Neural cell (in vitro differentiated cells): ENCODE data around the gene ADAMTS10. TPM values are rescaled to one million over a fixed set of nuclear protein-coding genes. Genes with fewer than 3 reads are reported as not detected.
A peak's percentile ranks its signal among the peaks of the same experiment; 100 is the strongest.

Experiments
- H2AFZ ChIP-seq: fragments of 200-600, 300-800 bp; sonication (generic), shearing (Covaris generic); 2 replicates; pipeline ENCODE4 v1.6.0; 2014; ENCODE audit warnings: low read depth, mild to moderate bottlenecking, antibody characterized with exemption, low read length, moderate library complexity
- H3F3A ChIP-seq: fragments of 200-600 bp; shearing (Covaris generic); 2 replicates; pipeline ENCODE4 v1.6.1; 2016; ENCODE audit warnings: mild to moderate bottlenecking, moderate library complexity, mixed read lengths, antibody characterized with exemption, low read length; ENCODE audit not compliant: insufficient read depth, poor library complexity, severe bottlenecking
- H3K27ac ChIP-seq: fragments of 200-600, 300-800 bp; sonication (generic), shearing (Covaris generic); 2 replicates; pipeline ENCODE4 v1.5.1; 2014; ENCODE audit warnings: mild to moderate bottlenecking, low read length, moderate library complexity
- H3K27me3 ChIP-seq: fragments of 300-800, 200-600 bp; sonication (generic), shearing (Covaris generic); 2 replicates; pipeline ENCODE4 v1.6.0; 2014; ENCODE audit warnings: mild to moderate bottlenecking, low read depth, low read length, moderate library complexity; ENCODE audit not compliant: insufficient read depth
- H3K36me3 ChIP-seq: fragments of 300-800, 200-600 bp; sonication (generic), shearing (Covaris generic); 2 replicates; pipeline ENCODE4 v1.5.1; 2014; ENCODE audit warnings: mild to moderate bottlenecking, antibody characterized with exemption, low read length, moderate library complexity; ENCODE audit not compliant: insufficient read depth
- H3K4me2 ChIP-seq: fragments of 300-800, 200-600 bp; sonication (generic), shearing (Covaris generic); 2 replicates; pipeline ENCODE4 v1.6.0; 2014; ENCODE audit warnings: mild to moderate bottlenecking, low read length
- H3K4me3 ChIP-seq: fragments of 300-800, 200-600 bp; sonication (generic), shearing (Covaris generic); 2 replicates; pipeline ENCODE4 v1.5.1; 2014; ENCODE audit warnings: mild to moderate bottlenecking, low read length, moderate library complexity
- H3K79me2 ChIP-seq: fragments of 200-600 bp; shearing (Covaris generic); replicated peaks from 2 replicates; pipeline ENCODE4 v1.6.0; 2014; ENCODE audit warnings: mild to moderate bottlenecking, low read length, moderate library complexity; ENCODE audit not compliant: insufficient read depth
- H3K9ac ChIP-seq: fragments of 300-800, 200-600 bp; sonication (generic), shearing (Covaris generic); 2 replicates; pipeline ENCODE4 v1.6.1; 2016; ENCODE audit warnings: mild to moderate bottlenecking, low read length, mixed read lengths
- H3K9me2 ChIP-seq: fragments of 200-600 bp; shearing (Covaris generic); 2 replicates; pipeline ENCODE4 v1.6.1; 2016; ENCODE audit warnings: mild to moderate bottlenecking, low read length, mixed read lengths; ENCODE audit not compliant: insufficient read depth
- H3K9me3 ChIP-seq: fragments of 200-600, 300-800 bp; sonication (generic), shearing (Covaris generic); 2 replicates; pipeline ENCODE4 v1.6.1; 2016; ENCODE audit warnings: mild to moderate bottlenecking, mixed run types, low read length, moderate library complexity, mixed read lengths
- H4K20me1 ChIP-seq: fragments of 200-600 bp; shearing (Covaris generic); 2 replicates; pipeline ENCODE4 v1.6.1; 2016; ENCODE audit warnings: mild to moderate bottlenecking, mixed run types; ENCODE audit not compliant: insufficient read depth
- CTCF ChIP-seq: fragments of 450-650 bp; IDR thresholded peaks from 2 replicates; pipeline ENCODE4 v1.5.1; 2014; ENCODE audit warnings: antibody characterized with exemption, mild to moderate bottlenecking, moderate library complexity; ENCODE audit not compliant: poor library complexity, severe bottlenecking
- EP300 ChIP-seq: fragments of 450-650 bp; conservative IDR thresholded peaks from 2 replicates; pipeline ENCODE4 v1.6.1; 2014; ENCODE audit warnings: antibody characterized with exemption, mild to moderate bottlenecking, moderate library complexity; ENCODE audit not compliant: poor library complexity, severe bottlenecking
- EZH2 ChIP-seq: fragments of 200-600, 300-800 bp; shearing (Covaris generic), sonication (generic); IDR thresholded peaks from 2 replicates; pipeline ENCODE4 v1.6.1; 2014; ENCODE audit warnings: antibody characterized with exemption, low read length, borderline replicate concordance, mild to moderate bottlenecking; ENCODE audit not compliant: insufficient read depth, poor library complexity, severe bottlenecking
- MXI1 ChIP-seq: fragments of 450-650 bp; conservative IDR thresholded peaks from 2 replicates; pipeline ENCODE4 v1.6.1; 2014; ENCODE audit warnings: antibody characterized with exemption, mild to moderate bottlenecking; ENCODE audit not compliant: poor library complexity, severe bottlenecking
- POLR2AphosphoS5 ChIP-seq: IDR thresholded peaks from 2 replicates; pipeline ENCODE4 v1.6.1; 2012
- RAD21 ChIP-seq: fragments of 450-650 bp; conservative IDR thresholded peaks from 2 replicates; pipeline ENCODE4 v1.6.1; 2014; ENCODE audit warnings: antibody characterized with exemption, mild to moderate bottlenecking, moderate library complexity
- SMC3 ChIP-seq: fragments of 450-650 bp; conservative IDR thresholded peaks from 2 replicates; pipeline ENCODE4 v1.6.1; 2014; ENCODE audit warnings: antibody characterized with exemption, mild to moderate bottlenecking, moderate library complexity; ENCODE audit not compliant: poor library complexity
- TAF1 ChIP-seq: IDR thresholded peaks from 2 replicates; pipeline ENCODE4 v1.6.1; 2012; ENCODE audit warnings: low read depth
- polyA plus RNA-seq: library from polyadenylated mRNA; depleted of rRNA; stranded (reverse); fragments of >200 nt; gene quantifications from 2 replicates; pipeline ENCODE4 v1.2.3, GENCODE V29; 2014
- TF ChIP-seq, protein P1 (sequence below): IDR thresholded peaks from 2 replicates; pipeline ENCODE4 v1.6.1; 2012; ENCODE audit warnings: borderline replicate concordance

Gene ADAMTS10
- polyA plus RNA-seq, 1 donor from 2014 or later: 99.4 TPM

DNA sequence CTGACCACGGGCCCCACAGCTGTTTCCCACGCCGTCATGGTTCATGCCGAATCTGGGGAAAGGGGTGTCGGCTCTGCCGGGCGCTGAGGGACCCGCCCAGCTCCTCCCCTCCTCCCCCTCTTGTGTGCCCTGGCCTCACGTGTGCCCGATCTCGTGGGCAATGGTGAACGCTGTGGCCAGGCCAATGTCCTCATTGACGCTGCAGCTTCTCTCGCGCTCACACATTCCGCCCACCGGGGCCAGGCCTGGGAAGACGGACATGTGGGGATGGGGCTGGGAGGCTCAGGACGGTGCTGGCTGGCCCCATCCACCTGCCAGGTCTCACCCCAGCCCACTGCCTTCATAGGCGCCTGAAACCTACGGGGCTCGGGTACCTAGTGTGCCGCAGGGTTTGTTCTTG is 14.3 kb downstream of the ADAMTS10 start:
- Histone ChIP-seq H3K4me3 (no peak overlapping the region), H3K4me2 (no peak overlapping the region), H3K9ac (no peak overlapping the region), H3K9me3 (no peaks in the 10 kb centered on the region), H3K27me3 (no peaks in the 10 kb centered on the region), H3F3A (no peaks in the 10 kb centered on the region), H3K36me3 (no peaks in the 10 kb centered on the region), H3K79me2 (no peaks in the 10 kb centered on the region), H3K9me2 (no peaks in the 10 kb centered on the region), H4K20me1 (no peaks in the 10 kb centered on the region), H3K27ac (no peak overlapping the region), H2AFZ (no peak overlapping the region)
- TF ChIP-seq, protein P1, sequence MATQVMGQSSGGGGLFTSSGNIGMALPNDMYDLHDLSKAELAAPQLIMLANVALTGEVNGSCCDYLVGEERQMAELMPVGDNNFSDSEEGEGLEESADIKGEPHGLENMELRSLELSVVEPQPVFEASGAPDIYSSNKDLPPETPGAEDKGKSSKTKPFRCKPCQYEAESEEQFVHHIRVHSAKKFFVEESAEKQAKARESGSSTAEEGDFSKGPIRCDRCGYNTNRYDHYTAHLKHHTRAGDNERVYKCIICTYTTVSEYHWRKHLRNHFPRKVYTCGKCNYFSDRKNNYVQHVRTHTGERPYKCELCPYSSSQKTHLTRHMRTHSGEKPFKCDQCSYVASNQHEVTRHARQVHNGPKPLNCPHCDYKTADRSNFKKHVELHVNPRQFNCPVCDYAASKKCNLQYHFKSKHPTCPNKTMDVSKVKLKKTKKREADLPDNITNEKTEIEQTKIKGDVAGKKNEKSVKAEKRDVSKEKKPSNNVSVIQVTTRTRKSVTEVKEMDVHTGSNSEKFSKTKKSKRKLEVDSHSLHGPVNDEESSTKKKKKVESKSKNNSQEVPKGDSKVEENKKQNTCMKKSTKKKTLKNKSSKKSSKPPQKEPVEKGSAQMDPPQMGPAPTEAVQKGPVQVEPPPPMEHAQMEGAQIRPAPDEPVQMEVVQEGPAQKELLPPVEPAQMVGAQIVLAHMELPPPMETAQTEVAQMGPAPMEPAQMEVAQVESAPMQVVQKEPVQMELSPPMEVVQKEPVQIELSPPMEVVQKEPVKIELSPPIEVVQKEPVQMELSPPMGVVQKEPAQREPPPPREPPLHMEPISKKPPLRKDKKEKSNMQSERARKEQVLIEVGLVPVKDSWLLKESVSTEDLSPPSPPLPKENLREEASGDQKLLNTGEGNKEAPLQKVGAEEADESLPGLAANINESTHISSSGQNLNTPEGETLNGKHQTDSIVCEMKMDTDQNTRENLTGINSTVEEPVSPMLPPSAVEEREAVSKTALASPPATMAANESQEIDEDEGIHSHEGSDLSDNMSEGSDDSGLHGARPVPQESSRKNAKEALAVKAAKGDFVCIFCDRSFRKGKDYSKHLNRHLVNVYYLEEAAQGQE: no peak
- peak; percentile 29 for TF ChIP-seq POLR2AphosphoS5

GRCh38 chr19:8595651-8596050 is 14.9 kb downstream of the ADAMTS10 start:
- no peaks in the 10 kb centered on the region for H3K9me2 ChIP-seq
- no peaks in the 10 kb centered on the region for H4K20me1 ChIP-seq
- TF ChIP-seq CTCF: no peak
- no peak for TF ChIP-seq EP300
- TF ChIP-seq, protein P1: no peak
- no peak for TF ChIP-seq MXI1
- TF ChIP-seq POLR2AphosphoS5: no peak
- TF ChIP-seq RAD21: no peak
- TF ChIP-seq EZH2: no peak
- no peak for TF ChIP-seq TAF1
- no peak for TF ChIP-seq SMC3
- H3F3A ChIP-seq: no peaks in the 10 kb centered on the region
- no peak overlapping the region for H3K4me3 ChIP-seq
- no peak overlapping the region for H2AFZ ChIP-seq
- H3K36me3 ChIP-seq: no peaks in the 10 kb centered on the region
- H3K4me2 ChIP-seq: no peak overlapping the region
- no peaks in the 10 kb centered on the region for H3K79me2 ChIP-seq
- no peaks in the 10 kb centered on the region for H3K9me3 ChIP-seq
- H3K27ac ChIP-seq: no peak overlapping the region
- no peak overlapping the region for H3K9ac ChIP-seq
- no peaks in the 10 kb centered on the region for H3K27me3 ChIP-seq
